SU-DHL-6 (cell line): ENCODE measurements around the gene PHF23.

ENCODE experiments used
- H2AFZ ChIP-seq: fragments of 200-600 bp; sonication (generic); 2 replicates; pipeline ENCODE4 v1.6.1; 2014; ENCODE audit warnings: low read depth, mild to moderate bottlenecking, moderate library complexity, mixed read lengths, antibody characterized with exemption, low read length; ENCODE audit not compliant: severe bottlenecking
- H3F3A ChIP-seq: fragments of 200-600 bp; shearing (Covaris generic); 2 replicates; pipeline ENCODE4 v1.6.0; 2016; ENCODE audit warnings: antibody characterized with exemption, mild to moderate bottlenecking; ENCODE audit not compliant: insufficient read depth
- H3K27ac ChIP-seq: fragments of 200-600 bp; sonication (generic); 2 replicates; pipeline ENCODE4 v1.5.1; 2016; ENCODE audit warnings: low read depth, mild to moderate bottlenecking, low read length, moderate library complexity, mixed read lengths
- H3K27me3 ChIP-seq: fragments of 200-600 bp; sonication (generic), shearing (Covaris generic); 2 replicates; pipeline ENCODE4 v1.6.0; 2014; ENCODE audit warnings: mild to moderate bottlenecking, low read length
- H3K36me3 ChIP-seq: fragments of 200-600 bp; sonication (generic); 2 replicates; pipeline ENCODE4 v1.6.1; 2014; ENCODE audit warnings: mild to moderate bottlenecking, low read length, mixed read lengths
- H3K4me2 ChIP-seq: fragments of 300-600, 200-600 bp; shearing (Covaris generic), sonication (generic); 2 replicates; pipeline ENCODE4 v1.6.0; 2014; ENCODE audit warnings: low read length, low read depth, mild to moderate bottlenecking; ENCODE audit not compliant: poor library complexity, severe bottlenecking
- H3K4me3 ChIP-seq: fragments of 200-600 bp; sonication (generic); 2 replicates; pipeline ENCODE4 v1.5.1; 2014; ENCODE audit warnings: antibody characterized with exemption, low read length, mild to moderate bottlenecking, mixed read lengths; ENCODE audit not compliant: insufficient read depth, poor library complexity, severe bottlenecking
- H3K79me2 ChIP-seq: fragments of 200-600 bp; sonication (generic); 2 replicates; pipeline ENCODE4 v1.6.1; 2014; ENCODE audit warnings: mild to moderate bottlenecking, low read length, moderate library complexity; ENCODE audit not compliant: insufficient read depth
- H3K9ac ChIP-seq: fragments of 200-600 bp; sonication (generic); 2 replicates; pipeline ENCODE4 v1.7.0; 2014; ENCODE audit warnings: mild to moderate bottlenecking, low read length
- H3K9me2 ChIP-seq: fragments of 200-600 bp; sonication (generic); replicated peaks from 2 replicates; pipeline ENCODE4 v1.6.1; 2014; ENCODE audit warnings: low read length; ENCODE audit not compliant: insufficient read depth
- H3K9me3 ChIP-seq: fragments of 200-600 bp; sonication (generic); 2 replicates; pipeline ENCODE4 v1.6.1; 2014; ENCODE audit warnings: low read length, mixed read lengths; ENCODE audit not compliant: insufficient read depth
- H4K20me1 ChIP-seq: fragments of 200-600 bp; sonication (generic); 2 replicates; pipeline ENCODE4 v1.6.1; 2014; ENCODE audit warnings: low read depth, mild to moderate bottlenecking, antibody characterized with exemption, low read length, moderate library complexity, mixed read lengths
- EZH2phosphoT487 ChIP-seq: fragments of 200-600 bp; sonication (generic), shearing (Covaris generic); conservative IDR thresholded peaks from 2 replicates; pipeline ENCODE4 v1.6.1; 2018; ENCODE audit warnings: mild to moderate bottlenecking, antibody characterized with exemption, low read length, moderate library complexity, mixed read lengths
- TF ChIP-seq, protein P1 (sequence below): fragments of 200-600 bp; sonication (generic); IDR thresholded peaks from one replicate; pipeline ENCODE4 v1.5.1; 2017; ENCODE audit warnings: antibody characterized with exemption, mild to moderate bottlenecking, low read length, moderate library complexity; ENCODE audit not compliant: insufficient read depth, poor library complexity, severe bottlenecking

PHF23 gene

DNA sequence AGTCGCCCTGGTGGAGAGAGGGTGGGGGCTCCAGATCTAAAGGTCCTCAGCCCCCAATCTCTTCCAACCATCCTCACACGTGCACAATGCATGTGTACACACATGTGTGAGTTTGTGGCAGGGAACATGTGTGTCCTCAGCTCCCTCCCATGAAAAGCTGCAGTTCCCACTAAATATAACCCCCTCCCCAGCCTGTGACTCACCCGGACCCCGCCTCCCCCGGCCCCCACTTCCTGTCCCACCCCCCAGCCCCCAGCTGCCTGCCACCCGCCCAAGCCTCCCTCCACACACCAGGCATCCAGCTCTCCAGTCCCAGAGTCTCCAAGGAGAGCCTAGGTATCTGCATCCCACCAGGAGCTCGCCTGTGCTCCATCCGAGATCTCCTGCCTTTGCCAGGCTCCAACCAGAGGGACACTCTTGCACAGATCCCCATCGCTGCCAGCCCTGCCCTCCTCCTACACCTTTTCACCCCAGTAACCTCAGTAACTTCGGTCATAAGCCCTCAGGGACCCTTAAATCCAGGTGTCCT is 23.5 kb downstream of the PHF23 start:
- Histone ChIP-seq H3F3A (peaks cover 5% of the 10 kb centered on the region; the same call in 1 of the 2 replicates), H3K79me2 (no peaks in the 10 kb centered on the region), H2AFZ (no peak overlapping the region), H3K9me3 (no peaks in the 10 kb centered on the region), H3K36me3 (no peaks in the 10 kb centered on the region), H3K27me3 (no peaks in the 10 kb centered on the region), H3K9me2 (no peaks in the 10 kb centered on the region), H3K4me3 (no peak overlapping the region), H3K9ac (no peak overlapping the region), H4K20me1 (no peaks in the 10 kb centered on the region), H3K4me2 (no peak overlapping the region), H3K27ac (no peak overlapping the region)
- no peak for TF ChIP-seq EZH2phosphoT487
- TF ChIP-seq, protein P1, sequence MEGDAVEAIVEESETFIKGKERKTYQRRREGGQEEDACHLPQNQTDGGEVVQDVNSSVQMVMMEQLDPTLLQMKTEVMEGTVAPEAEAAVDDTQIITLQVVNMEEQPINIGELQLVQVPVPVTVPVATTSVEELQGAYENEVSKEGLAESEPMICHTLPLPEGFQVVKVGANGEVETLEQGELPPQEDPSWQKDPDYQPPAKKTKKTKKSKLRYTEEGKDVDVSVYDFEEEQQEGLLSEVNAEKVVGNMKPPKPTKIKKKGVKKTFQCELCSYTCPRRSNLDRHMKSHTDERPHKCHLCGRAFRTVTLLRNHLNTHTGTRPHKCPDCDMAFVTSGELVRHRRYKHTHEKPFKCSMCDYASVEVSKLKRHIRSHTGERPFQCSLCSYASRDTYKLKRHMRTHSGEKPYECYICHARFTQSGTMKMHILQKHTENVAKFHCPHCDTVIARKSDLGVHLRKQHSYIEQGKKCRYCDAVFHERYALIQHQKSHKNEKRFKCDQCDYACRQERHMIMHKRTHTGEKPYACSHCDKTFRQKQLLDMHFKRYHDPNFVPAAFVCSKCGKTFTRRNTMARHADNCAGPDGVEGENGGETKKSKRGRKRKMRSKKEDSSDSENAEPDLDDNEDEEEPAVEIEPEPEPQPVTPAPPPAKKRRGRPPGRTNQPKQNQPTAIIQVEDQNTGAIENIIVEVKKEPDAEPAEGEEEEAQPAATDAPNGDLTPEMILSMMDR: no peak

DNA sequence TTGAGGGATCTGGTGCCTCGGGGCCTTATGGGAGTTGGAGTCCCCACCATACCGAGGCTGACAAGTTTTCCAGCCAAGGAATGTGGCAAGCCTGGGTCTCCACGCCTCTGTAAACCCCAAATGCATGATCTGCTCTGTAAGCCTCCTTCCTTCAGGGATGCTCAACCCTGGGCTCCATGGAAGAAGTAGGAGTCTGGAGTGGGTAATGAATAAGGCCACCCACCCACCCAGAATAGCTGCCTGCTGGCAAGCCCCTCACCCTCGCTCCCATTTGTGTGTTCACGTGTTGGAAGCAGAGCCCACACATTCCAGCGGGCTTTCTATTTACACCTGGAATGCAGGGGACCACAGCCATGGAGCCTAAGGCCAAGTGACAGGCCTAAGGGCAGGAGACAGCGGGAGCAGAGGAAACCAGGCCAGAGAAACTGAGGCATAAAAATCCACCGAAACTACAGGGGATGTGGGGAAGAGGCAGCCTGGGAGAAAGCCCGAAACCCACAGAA is 24.1 kb downstream of the PHF23 start:
- peaks cover 5% of the 10 kb centered on the region; the same call in 1 of the 2 replicates for H3F3A ChIP-seq
- H3K4me3 ChIP-seq: no peak overlapping the region
- no peaks in the 10 kb centered on the region for H4K20me1 ChIP-seq
- 0 out of 2 replicates have a peak overlapping the region, but pooled peaks have one; percentile 15 for H3K9ac ChIP-seq
- no peaks in the 10 kb centered on the region for H3K9me3 ChIP-seq
- H3K27me3 ChIP-seq: no peaks in the 10 kb centered on the region
- no peaks in the 10 kb centered on the region for H3K9me2 ChIP-seq
- no peaks in the 10 kb centered on the region for H3K36me3 ChIP-seq
- H3K79me2 ChIP-seq: no peaks in the 10 kb centered on the region
- no peak overlapping the region for H3K27ac ChIP-seq
- no peak for TF ChIP-seq EZH2phosphoT487
- TF ChIP-seq, protein P1: no peak
- H2AFZ ChIP-seq: no peak overlapping the region
- H3K4me2 ChIP-seq: peak overlapping the region; percentile 67

DNA sequence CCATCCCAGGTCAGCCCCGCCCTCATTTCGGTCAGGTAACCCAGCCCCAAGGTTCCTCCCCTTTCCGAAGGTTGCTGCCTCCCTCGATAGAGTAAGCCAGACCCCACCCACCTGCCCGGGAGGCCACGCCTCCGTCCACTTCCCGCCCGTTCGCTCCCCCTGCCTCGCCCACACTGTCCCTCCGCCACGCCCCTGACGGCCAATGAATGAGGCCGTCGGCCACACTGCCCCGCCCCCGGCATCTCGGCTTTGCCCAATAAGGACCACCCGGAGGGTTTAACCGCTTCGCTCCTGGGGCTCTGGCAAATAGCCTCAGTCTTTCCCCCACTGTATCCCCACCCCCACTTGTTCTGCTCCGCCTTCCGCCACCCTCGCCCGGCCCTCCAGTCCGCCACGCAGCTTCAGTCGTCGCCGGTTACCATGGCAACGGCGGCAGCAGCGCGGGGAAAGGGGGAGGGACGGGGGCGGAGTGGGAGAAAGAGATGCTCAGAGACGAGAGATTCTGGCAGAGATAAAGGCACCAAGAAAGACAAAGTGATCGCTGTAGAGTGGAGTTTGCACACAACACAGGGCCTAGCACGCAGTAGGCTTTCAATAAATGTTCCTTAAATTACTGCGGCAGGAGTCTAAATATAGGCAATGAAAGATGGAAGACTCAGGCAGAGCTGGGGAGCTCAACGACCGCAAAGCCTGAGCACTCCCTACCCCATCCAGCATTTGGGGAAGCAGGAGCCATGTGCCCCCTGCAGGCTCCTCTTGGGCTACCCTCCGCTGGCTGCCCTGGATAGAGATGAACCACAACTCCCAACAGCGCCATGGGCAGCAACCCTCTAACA is 24.7 kb downstream of the PHF23 start:
- Histone ChIP-seq H3K27ac (no peak overlapping the region), H3K4me3 (peak overlapping the region; percentile 46), H3K36me3 (no peaks in the 10 kb centered on the region), H3K27me3 (no peaks in the 10 kb centered on the region), H4K20me1 (no peaks in the 10 kb centered on the region), H3K9me2 (no peaks in the 10 kb centered on the region), H3K79me2 (no peaks in the 10 kb centered on the region), H3F3A (peaks cover 5% of the 10 kb centered on the region; the same call in 1 of the 2 replicates), H3K4me2 (peak overlapping the region; percentile 67), H3K9me3 (no peaks in the 10 kb centered on the region), H2AFZ (peak overlapping the region; percentile 6), H3K9ac (peak overlapping the region; percentile 15; the same call in 1 of the 2 replicates)
- TF ChIP-seq, protein P1: no peak
- no peak for TF ChIP-seq EZH2phosphoT487
